Activated T-cell treated with anti-CD3 and anti-CD28 coated beads, Interleukin-2, amount 50 U/mL, for 4 hours (primary cell): ENCODE results near the gene SFMBT2. TPM values are rescaled to one million over a fixed set of nuclear protein-coding genes. Genes with fewer than 3 reads are reported as not detected.
A peak's percentile ranks its signal among the peaks of the same experiment; 100 is the strongest.

ENCODE experiments used
- ATAC-seq, 2 donors: fragments of 200-7000 bp; cut with Tn5 transposase; one replicate each; pipeline ENCODE4 v1.10.0; 2021
- DNase-seq: peaks from one replicate; pipeline ENCODE4 v3.0.0-alpha.2; 2020
- H3K27me3 Mint-ChIP-seq: one replicate; pipeline ENCODE4 v1.8.0; 2021; ENCODE audit warnings: low read depth, mixed read lengths
- H3K36me3 Mint-ChIP-seq: one replicate; pipeline ENCODE4 v1.8.0; 2022; ENCODE audit warnings: mixed read lengths; ENCODE audit not compliant: insufficient read depth
- H3K4me1 Mint-ChIP-seq: one replicate; pipeline ENCODE4 v1.8.0; 2021; ENCODE audit warnings: low read depth, mixed read lengths
- H3K4me3 Mint-ChIP-seq: one replicate; pipeline ENCODE4 v1.8.0; 2021; ENCODE audit warnings: mild to moderate bottlenecking, moderate library complexity, mixed read lengths
- H3K9me3 Mint-ChIP-seq: one replicate; pipeline ENCODE4 v1.8.0; 2021; ENCODE audit warnings: mixed read lengths
- total RNA-seq, 3 donors: library from RNA; stranded (reverse); gene quantifications; one replicate each; pipeline ENCODE4 v1.2.1, GENCODE V29; 2021

SFMBT2 gene
- total RNA-seq, 3 donors from 2014 or later, result 16.4 to 22.0 (median 20.6) TPM

- DNase-seq, result no peak
- Mint-ChIP-seq H3K4me3 (no peak overlapping the region), H3K4me1 (peaks cover 6% of the 10 kb centered on the region), H3K36me3 (no peaks in the 10 kb centered on the region), H3K27me3 (no peaks in the 10 kb centered on the region), H3K9me3 (no peaks in the 10 kb centered on the region)
- ATAC-seq, result no peak
Measured at GRCh38 chr10:7123774-7124173, 287.1 kb downstream of the SFMBT2 start.

- no peak for DNase-seq
- H3K36me3 Mint-ChIP-seq, result no peaks in the 10 kb centered on the region
- peaks cover 6% of the 10 kb centered on the region for H3K4me1 Mint-ChIP-seq
- no peaks in the 10 kb centered on the region for H3K27me3 Mint-ChIP-seq
- no peak overlapping the region for H3K4me3 Mint-ChIP-seq
- H3K9me3 Mint-ChIP-seq, result no peaks in the 10 kb centered on the region
- ATAC-seq, result no peak
Measured at GRCh38 chr10:7122561-7122960, 288.3 kb downstream of the SFMBT2 start.

GRCh38 chr10:7121154-7121797 is 289.6 kb downstream of the SFMBT2 start:
- DNase-seq, result peak; percentile 63
- Mint-ChIP-seq H3K27me3 (no peaks in the 10 kb centered on the region), H3K4me3 (no peak overlapping the region)

GRCh38 chr10:7119325-7120015 is 291.4 kb downstream of the SFMBT2 start:
- no peaks in the 10 kb centered on the region for H3K36me3 Mint-ChIP-seq
- no peak for ATAC-seq
- no peaks in the 10 kb centered on the region for H3K9me3 Mint-ChIP-seq
- peaks cover 6% of the 10 kb centered on the region for H3K4me1 Mint-ChIP-seq
- no peak for DNase-seq
- no peaks in the 10 kb centered on the region for H3K27me3 Mint-ChIP-seq
- H3K4me3 Mint-ChIP-seq, result no peak overlapping the region

More at GRCh38 chr10:7121154-7121797, 289.6 kb downstream of the SFMBT2 start:
- peak; percentile 82 to 90 for ATAC-seq
- H3K9me3 Mint-ChIP-seq, result no peaks in the 10 kb centered on the region
- H3K4me1 Mint-ChIP-seq, result peaks cover 6% of the 10 kb centered on the region
- H3K36me3 Mint-ChIP-seq, result no peaks in the 10 kb centered on the region

- peaks cover 6% of the 10 kb centered on the region for H3K4me1 Mint-ChIP-seq
- DNase-seq (no peak), ATAC-seq (no peak)
- no peaks in the 10 kb centered on the region for H3K36me3 Mint-ChIP-seq
- H3K27me3 Mint-ChIP-seq, result no peaks in the 10 kb centered on the region
- no peak overlapping the region for H3K4me3 Mint-ChIP-seq
- no peaks in the 10 kb centered on the region for H3K9me3 Mint-ChIP-seq
Measured at GRCh38 chr10:7117806-7118674, 292.8 kb downstream of the SFMBT2 start.

- Mint-ChIP-seq H3K4me1 (peaks cover 6% of the 10 kb centered on the region), H3K27me3 (no peaks in the 10 kb centered on the region), H3K4me3 (no peak overlapping the region), H3K36me3 (no peaks in the 10 kb centered on the region), H3K9me3 (no peaks in the 10 kb centered on the region)
- ATAC-seq (no peak), DNase-seq (no peak)
Measured at GRCh38 chr10:7117177-7117799, 293.5 kb downstream of the SFMBT2 start.

- ATAC-seq, result no peak
Measured at GRCh38 chr10:7111561-7111960, 299.3 kb downstream of the SFMBT2 start.

GRCh38 chr10:7111089-7111488 is 299.7 kb downstream of the SFMBT2 start:
- Mint-ChIP-seq H3K36me3 (no peaks in the 10 kb centered on the region), H3K9me3 (peaks cover 4% of the 10 kb centered on the region), H3K4me3 (no peak overlapping the region), H3K27me3 (peaks cover 1% of the 10 kb centered on the region), H3K4me1 (peaks cover 7% of the 10 kb centered on the region)
- no peak for ATAC-seq
- DNase-seq, result no peak

More at GRCh38 chr10:7111561-7111960, 299.3 kb downstream of the SFMBT2 start:
- Mint-ChIP-seq H3K4me1 (peaks cover 6% of the 10 kb centered on the region), H3K4me3 (no peak overlapping the region), H3K27me3 (peaks cover 1% of the 10 kb centered on the region), H3K36me3 (no peaks in the 10 kb centered on the region), H3K9me3 (peaks cover 4% of the 10 kb centered on the region)
- no peak for DNase-seq
